ENCODE measurements around the gene SDHD.

SDHD gene

DNA sequence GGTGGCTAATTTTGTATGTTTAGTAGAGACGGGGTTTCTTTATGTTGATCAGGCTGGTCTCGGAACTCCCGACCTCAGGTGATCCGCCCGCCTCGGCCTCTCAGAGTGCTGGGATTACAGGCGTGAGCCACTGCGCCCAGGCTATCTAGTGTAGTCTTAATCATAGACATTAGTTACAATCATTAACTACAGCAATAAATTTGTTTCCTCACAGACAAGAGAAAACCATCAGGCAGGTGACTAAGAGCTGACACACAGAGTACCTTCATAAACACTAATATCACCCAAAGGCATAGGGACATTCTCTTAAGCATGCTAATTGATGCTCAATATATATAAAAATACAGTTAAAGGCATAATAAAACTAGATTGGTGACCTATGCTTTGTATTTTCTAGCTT is 19.4 kb downstream of the SDHD start:
- TF ChIP-seq, protein P1, sequence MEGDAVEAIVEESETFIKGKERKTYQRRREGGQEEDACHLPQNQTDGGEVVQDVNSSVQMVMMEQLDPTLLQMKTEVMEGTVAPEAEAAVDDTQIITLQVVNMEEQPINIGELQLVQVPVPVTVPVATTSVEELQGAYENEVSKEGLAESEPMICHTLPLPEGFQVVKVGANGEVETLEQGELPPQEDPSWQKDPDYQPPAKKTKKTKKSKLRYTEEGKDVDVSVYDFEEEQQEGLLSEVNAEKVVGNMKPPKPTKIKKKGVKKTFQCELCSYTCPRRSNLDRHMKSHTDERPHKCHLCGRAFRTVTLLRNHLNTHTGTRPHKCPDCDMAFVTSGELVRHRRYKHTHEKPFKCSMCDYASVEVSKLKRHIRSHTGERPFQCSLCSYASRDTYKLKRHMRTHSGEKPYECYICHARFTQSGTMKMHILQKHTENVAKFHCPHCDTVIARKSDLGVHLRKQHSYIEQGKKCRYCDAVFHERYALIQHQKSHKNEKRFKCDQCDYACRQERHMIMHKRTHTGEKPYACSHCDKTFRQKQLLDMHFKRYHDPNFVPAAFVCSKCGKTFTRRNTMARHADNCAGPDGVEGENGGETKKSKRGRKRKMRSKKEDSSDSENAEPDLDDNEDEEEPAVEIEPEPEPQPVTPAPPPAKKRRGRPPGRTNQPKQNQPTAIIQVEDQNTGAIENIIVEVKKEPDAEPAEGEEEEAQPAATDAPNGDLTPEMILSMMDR (IDR thresholded peaks at IDR 0.05; ENCODE audit: low read depth, low read length), result no peak
- no peak overlapping the region for H3K4me3 ChIP-seq (ENCODE audit: low read depth, low read length)

DNA sequence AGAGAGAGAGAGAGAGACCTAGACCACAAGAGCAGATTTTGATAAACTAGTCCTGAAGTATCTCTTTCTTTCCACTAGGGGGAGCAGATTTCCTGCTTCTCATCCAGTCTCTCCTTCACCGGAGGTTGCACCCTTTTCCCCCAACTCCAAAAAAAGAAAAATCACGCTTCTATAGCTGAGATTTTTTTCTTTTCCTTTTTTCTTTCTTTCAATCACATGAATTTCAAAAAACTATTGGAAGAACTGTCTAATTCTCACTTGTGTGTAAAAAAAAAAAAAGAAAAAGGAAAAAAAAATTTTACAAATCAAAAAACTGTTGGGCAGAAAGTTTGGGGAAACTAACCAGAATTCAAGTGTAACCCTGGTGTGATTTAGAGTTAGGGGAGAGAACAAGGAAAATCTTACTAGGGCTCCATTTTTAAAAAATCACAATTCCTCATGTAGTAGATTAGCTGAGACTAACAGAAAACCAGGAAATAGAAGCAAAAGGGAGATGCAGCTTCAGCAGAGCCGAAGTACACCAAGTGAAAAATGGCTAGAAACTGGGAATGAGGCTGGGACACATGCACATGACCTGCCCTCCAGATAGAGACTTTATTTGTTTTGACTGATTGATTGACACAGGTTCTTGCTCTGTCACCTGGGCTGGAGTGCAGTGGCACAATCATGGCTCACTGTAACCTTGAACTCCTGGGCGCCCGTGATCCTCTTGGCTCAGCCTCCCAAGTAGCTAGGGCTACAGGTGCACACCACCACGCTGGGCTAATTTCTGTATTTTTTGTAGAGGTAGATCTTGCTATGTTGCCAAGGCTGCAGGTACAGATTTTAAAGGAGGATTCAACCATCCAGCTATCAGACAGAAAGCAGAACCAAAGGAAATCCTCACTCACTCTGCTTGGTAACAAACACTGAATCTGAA is 27.1 kb downstream of the SDHD start:
- TF ChIP-seq, protein P1 (IDR thresholded peaks at IDR 0.05; ENCODE audit: low read depth, low read length), result peak; percentile 56
- no peak overlapping the region for H3K4me3 ChIP-seq (ENCODE audit: low read depth, low read length)

DNA sequence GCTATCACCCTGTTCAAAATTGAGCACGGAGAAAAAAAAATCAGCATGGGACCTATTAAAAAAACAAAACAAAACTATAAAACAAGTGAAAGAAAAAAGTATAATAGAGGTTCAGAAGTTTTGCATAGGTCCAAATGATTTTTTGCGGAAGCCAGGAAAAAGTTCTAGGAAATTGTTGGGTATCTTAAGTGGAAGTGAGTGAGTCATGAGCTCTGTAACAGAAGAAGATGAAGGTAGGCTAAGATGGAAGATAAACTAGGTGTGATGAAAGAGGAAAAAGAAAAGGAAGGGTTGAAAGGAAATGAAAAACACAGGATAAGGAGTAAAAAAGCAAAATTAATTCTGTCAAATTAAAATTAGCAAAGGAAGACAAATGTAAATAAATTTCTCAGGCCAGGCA is 27.8 kb downstream of the SDHD start:
- no peak overlapping the region for H3K4me3 ChIP-seq (ENCODE audit: low read depth, low read length)
- TF ChIP-seq, protein P1 (IDR thresholded peaks at IDR 0.05; ENCODE audit: low read depth, low read length), result no peak

DNA sequence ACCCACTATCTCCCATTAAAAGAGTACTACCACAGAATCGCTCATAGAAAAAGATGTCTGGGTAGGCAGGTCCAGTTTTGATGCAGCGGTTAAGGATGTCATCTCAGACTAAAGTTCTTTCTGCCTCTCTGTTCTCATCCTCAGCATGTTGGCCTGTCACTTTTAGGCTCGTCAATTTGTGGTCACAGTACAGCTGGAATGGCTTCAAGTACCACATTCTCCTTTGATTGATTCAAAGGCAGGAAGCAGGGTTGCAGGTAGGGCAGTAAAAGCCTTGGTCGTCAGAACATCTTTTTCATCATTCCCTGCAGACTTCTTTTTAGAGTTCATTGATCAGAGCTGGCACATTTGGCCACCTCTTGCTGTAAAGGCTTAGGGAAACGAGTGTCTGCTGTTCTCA is 28.7 kb downstream of the SDHD start:
- TF ChIP-seq, protein P1 (IDR thresholded peaks at IDR 0.05; ENCODE audit: low read depth, low read length), result no peak
- no peak overlapping the region for H3K4me3 ChIP-seq (ENCODE audit: low read depth, low read length)

DNA sequence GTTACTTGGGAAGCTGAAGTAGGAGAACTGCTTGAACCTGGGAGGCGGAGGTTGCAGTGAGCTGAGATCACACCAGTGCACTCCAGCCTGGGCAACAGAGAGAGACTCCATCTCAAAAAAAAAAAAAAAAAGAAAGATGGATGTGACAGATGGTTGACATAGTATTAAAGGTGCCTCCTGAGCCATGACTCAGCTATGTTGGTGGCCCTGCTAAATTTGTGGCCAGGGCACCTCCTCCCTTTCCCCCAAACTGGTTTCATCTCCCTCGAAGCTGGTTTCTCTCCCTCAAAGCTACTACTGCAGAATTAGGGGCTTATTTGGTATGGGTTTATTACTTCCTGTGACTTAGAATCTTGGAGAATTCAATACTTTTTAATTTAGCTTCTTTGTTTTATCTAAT is 31.5 kb downstream of the SDHD start:
- H3K4me3 ChIP-seq (ENCODE audit: low read depth, low read length), result no peak overlapping the region
- TF ChIP-seq, protein P1 (IDR thresholded peaks at IDR 0.05; ENCODE audit: low read depth, low read length), result no peak

DNA sequence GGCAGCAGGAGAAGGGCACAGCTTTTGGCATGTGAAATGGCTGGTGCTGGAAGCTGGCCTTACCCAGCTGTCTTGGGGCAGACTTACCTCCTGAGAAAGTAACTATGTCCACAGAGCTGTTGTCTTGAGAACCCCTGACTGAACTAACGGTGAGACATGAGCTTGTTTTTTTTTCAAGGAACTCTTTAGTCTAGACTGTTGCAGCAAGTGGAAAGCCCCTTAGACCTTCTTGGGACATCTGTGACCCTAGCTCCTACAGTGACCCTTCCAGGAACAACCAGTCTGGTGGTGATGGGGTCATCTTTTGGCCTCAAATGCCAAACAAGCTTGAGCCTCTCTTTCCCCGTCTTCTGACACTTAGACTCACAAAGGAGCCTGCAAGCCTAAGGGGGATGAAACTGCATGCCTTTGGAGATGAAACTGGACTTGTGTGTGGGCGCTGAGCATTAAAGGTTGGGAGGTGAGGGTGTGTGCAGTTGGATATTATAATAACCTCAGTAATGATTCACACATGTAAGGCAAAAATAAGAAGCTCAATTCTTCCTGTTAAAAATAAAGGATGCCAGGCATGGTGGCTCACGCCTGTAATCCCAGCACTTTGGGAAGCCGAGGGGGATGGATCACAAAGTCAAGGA is 35.4 kb downstream of the SDHD start:
- TF ChIP-seq, protein P1 (IDR thresholded peaks at IDR 0.05; ENCODE audit: low read depth, low read length), result no peak
- no peak overlapping the region for H3K4me3 ChIP-seq (ENCODE audit: low read depth, low read length)

DNA sequence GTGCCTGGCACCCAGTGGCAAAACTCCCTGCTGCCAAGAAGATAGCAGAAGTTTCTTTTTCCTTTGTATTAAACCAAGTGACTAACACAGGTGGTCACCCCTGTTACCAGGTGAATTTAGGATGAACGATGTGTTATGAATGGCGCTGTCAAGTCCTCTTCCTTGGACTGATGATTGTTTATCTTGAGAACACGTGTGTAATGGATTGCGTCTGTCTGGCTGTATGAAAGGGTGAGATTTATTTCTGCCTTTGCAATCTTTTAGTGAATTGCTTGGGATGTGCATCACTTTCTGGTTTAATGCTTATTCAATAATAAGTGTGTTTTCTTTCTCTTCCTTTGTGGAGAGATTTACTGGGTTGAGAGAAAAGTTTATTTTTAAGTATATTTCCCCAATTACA is 36.5 kb downstream of the SDHD start:
- H3K4me3 ChIP-seq (ENCODE audit: low read depth, low read length), result no peak overlapping the region
- TF ChIP-seq, protein P1 (IDR thresholded peaks at IDR 0.05; ENCODE audit: low read depth, low read length), result no peak

Data from WI38 (cell line).